AG09319 (cell line): ENCODE data around the gene ST7.
"Not testable (repeated sequence)": the region's sequence is repeated elsewhere in the genome, so short reads cannot be mapped to it uniquely, and the experiment has no call there.

ENCODE experiments used
- DNase-seq: peaks from one replicate; pipeline ENCODE4 v3.0.0-alpha.2; 2010; ENCODE audit warnings: low read depth; ENCODE audit errors: extremely low read depth
- CTCF ChIP-seq: IDR thresholded peaks from 2 replicates; pipeline ENCODE4 v1.5.1; 2011; ENCODE audit warnings: low read depth, mild to moderate bottlenecking, inconsistent platforms, low read length, moderate library complexity

ST7 gene

GRCh38 chr7:116957874-116958273 is 4.6 kb downstream of the ST7 start:
- TF ChIP-seq CTCF: no peak
- DNase-seq: no peak

- not testable (repeated sequence) for DNase-seq
These were observed 8.8 kb downstream of the ST7 start for GRCh38 chr7:116961966-116962673.

GRCh38 chr7:116963234-116963633 is 9.9 kb downstream of the ST7 start:
- no peak for TF ChIP-seq CTCF
- no peak for DNase-seq

GRCh38 chr7:116966601-116967000 is 13.3 kb downstream of the ST7 start:
- peak; percentile 28 for DNase-seq
- no peak for TF ChIP-seq CTCF

GRCh38 chr7:116967254-116967922 is 14.1 kb downstream of the ST7 start:
- DNase-seq: no peak
- TF ChIP-seq CTCF: no peak

- no peak for TF ChIP-seq CTCF
- no peak for DNase-seq
These were observed 14.7 kb downstream of the ST7 start for GRCh38 chr7:116967983-116968382.

GRCh38 chr7:116968631-116969030 is 15.3 kb downstream of the ST7 start:
- no peak for DNase-seq
- no peak for TF ChIP-seq CTCF

GRCh38 chr7:116969371-116969902 is 16.1 kb downstream of the ST7 start:
- DNase-seq: no peak
- no peak for TF ChIP-seq CTCF
